GM12865 (cell line): Measurements from ENCODE around the gene ENO3.

Experiments used
- DNase-seq: peaks from one replicate; pipeline ENCODE4 v3.0.0; 2010; ENCODE audit warnings: low read depth
- H3K4me3 ChIP-seq: 2 replicates; pipeline ENCODE4 v1.5.1; 2011; ENCODE audit warnings: mild to moderate bottlenecking, low read depth, low read length, control low read depth
- TF ChIP-seq, protein P1 (sequence below): IDR thresholded peaks from 2 replicates; pipeline ENCODE4 v1.5.1; 2011; ENCODE audit warnings: low read length, control low read depth, low read depth, inconsistent platforms; ENCODE audit not compliant: insufficient read depth; ENCODE audit errors: missing control alignments

ENO3 gene

DNA sequence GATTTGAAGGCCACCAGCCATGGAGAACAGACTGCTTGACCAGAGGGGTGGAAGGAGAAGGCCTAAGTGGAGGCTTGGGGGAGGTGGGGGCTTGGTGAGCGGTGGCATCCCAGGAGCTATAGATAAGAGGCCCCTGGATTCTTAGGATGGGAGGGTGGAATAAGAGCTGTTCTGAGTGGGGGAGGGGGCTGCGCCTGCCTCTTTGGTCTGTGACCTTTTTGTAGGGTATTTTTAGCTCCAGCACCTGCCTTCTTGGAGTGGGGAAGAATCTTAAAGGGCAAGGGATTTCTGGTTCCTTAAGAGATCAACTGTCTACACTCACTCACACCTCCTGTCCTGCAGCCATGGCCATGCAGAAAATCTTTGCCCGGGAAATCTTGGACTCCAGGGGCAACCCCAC lies 567 bp downstream of the ENO3 start:
- TF ChIP-seq, protein P1, sequence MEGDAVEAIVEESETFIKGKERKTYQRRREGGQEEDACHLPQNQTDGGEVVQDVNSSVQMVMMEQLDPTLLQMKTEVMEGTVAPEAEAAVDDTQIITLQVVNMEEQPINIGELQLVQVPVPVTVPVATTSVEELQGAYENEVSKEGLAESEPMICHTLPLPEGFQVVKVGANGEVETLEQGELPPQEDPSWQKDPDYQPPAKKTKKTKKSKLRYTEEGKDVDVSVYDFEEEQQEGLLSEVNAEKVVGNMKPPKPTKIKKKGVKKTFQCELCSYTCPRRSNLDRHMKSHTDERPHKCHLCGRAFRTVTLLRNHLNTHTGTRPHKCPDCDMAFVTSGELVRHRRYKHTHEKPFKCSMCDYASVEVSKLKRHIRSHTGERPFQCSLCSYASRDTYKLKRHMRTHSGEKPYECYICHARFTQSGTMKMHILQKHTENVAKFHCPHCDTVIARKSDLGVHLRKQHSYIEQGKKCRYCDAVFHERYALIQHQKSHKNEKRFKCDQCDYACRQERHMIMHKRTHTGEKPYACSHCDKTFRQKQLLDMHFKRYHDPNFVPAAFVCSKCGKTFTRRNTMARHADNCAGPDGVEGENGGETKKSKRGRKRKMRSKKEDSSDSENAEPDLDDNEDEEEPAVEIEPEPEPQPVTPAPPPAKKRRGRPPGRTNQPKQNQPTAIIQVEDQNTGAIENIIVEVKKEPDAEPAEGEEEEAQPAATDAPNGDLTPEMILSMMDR: no peak
- DNase-seq: no peak
- peak overlapping the region; percentile 81; the same call in 1 of the 2 replicates for H3K4me3 ChIP-seq

DNA sequence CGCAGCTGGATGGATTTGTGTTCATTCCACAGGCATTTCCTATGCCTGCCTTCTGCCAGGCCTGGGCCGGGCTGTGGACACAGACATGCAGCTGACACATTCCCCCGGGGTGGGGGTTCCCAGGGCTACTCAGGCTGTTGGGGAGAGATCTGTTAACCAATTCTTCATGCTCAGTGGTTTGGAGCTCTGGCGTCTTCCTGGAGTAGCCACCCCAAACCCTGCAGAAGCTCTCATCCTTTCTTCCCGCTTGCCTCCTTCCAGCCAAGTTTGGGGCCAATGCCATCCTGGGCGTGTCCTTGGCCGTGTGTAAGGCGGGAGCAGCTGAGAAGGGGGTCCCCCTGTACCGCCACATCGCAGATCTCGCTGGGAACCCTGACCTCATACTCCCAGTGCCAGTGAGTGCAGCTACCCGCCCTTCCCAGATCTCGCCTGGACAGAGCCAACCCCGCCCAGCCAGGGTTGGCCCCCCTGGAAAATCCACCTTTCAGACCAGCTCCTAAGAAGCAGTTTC lies 2.6 kb downstream of the ENO3 start:
- H3K4me3 ChIP-seq: no peak overlapping the region
- no peak for DNase-seq

DNA sequence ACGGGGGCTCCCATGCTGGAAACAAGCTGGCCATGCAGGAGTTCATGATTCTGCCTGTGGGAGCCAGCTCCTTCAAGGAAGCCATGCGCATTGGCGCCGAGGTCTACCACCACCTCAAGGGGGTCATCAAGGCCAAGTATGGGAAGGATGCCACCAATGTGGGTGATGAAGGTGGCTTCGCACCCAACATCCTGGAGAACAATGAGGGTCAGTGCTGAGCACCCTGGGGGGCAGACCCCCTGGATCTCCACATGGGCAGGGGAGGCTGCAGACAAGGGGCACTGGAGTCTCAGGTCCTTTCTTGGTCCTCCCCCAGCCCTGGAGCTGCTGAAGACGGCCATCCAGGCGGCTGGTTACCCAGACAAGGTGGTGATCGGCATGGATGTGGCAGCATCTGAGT lies 4.2 kb downstream of the ENO3 start:
- H3K4me3 ChIP-seq: no peak overlapping the region
- TF ChIP-seq, protein P1: no peak
- no peak for DNase-seq

More for the DNA sequence above, 2.6 kb downstream of the ENO3 start:
- TF ChIP-seq, protein P1: no peak

DNA sequence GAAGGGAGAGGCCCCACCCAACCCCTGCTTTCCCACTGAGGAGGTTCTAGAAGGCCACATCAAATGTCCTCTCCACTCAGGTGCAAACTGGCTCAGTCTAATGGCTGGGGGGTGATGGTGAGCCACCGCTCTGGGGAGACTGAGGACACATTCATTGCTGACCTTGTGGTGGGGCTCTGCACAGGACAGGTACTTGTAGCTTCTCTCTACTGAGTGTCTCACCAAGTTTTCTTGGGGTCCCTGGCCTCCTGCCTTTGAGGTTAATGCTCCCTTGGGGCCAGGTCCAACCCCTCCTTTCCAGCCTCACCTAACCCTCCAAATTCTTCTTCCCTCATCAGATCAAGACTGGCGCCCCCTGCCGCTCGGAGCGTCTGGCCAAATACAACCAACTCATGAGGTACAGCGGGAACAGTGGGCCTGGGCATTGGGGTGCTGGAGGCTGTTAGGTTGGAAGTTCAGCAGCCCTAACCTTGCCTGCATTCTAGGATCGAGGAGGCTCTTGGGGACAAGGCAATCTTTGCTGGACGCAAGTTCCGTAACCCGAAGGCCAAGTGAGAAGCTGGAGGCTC lies 5.7 kb downstream of the ENO3 start:
- TF ChIP-seq, protein P1: peak; percentile 48
- no peak overlapping the region for H3K4me3 ChIP-seq
- DNase-seq: peak; percentile 61

DNA sequence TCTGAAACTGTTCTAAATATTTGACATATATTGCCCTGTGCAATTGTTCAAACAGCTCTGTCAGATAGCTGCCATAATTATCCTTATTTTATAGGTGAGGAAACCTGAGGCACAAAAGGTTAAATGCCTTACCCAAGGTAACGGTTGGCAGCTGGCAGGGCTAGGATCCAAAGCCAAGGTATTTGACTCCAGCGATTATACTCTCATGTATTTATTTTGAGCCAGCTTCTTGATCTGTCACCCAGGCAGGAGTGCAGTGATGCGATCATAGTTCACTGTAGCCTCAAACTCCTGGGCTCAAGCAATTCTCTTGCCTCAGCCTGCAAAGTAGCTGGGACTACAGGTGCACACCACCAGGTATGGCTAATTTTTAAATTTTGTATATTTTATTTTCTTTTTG lies 7.2 kb downstream of the ENO3 start:
- TF ChIP-seq, protein P1: no peak
- H3K4me3 ChIP-seq: no peak overlapping the region
- DNase-seq: no peak

DNA sequence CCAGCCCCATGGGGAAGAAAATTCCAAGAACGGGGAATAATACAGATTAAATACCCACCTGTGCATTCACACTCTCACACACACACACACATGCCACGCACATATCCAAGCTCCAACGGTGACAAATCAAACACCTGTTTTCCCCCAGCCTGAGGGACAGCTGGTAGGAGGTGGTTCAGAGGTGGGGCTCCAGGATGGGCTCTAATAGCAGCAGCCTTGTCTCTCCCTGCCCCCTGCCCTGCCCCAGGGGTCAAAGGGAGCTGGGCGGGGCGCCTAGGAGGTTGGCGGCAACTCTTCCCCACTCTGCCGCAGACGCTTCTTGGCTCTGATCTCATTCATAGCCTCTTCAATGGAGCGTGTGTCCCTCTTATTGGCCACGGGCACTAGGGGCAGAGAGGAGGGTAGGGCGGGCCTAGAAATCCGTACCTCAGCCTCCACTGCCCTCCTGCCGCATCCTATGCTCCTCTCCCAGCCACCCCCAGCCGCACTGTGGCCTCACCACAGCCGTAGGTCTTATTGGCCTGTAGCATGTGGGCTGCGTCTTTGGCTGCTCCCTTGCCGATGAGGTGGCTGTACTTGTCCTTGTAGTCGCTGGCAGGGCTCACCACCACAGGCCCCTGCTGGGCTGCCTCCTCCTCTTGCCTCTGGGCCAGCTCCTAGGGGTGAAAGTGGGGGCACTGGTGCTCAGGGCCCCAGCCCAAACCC lies 8.5 kb downstream of the ENO3 start:
- TF ChIP-seq, protein P1: no peak
- DNase-seq: no peak
- H3K4me3 ChIP-seq: no peak overlapping the region

DNA sequence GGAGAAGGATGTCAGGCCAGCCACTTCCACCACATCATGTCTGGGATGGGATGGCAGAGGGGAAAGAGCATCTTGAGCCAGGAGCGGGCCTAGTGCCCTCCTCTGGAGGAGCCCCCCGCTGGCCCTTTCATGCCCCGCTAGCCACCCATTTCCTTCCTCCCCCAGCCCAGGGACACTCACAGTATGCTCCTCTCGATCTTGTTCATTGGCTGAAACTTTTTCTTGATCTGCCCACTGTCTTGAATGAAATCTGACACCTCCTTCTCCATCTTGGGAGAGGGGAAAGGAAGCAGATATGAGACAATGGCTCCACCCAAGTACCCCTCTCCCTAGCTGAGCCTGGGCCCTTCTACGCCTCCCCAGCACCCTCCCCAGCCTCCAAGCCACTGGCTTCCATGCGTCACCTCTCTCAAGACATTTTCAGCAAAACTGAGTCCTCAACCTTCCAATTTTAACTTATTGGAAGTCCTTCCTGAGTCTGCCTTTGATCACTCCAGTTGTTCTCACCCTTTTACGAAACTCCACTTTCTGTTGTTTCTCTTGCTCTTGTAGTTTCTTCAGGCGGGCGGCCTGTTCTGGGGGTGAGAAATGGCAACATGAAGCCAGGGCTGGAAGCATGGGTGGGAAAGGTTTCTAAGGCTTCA lies 9.5 kb downstream of the ENO3 start:
- DNase-seq: no peak
- no peak overlapping the region for H3K4me3 ChIP-seq
- TF ChIP-seq, protein P1: no peak
